Keratinocyte (primary cell): Measurements from ENCODE around the gene C7orf57. TPM values are rescaled to one million over a fixed set of nuclear protein-coding genes. Genes with fewer than 3 reads are reported as not detected.

Experiments used
- DNase-seq: peaks from one replicate; pipeline ENCODE4 v3.0.0-alpha.2; 2011; ENCODE audit warnings: low read depth, missing footprints, low spot score
- FAIRE-seq: peaks from 2 replicates; lab custom pipeline; 2011; peaks lifted over from hg19 to GRCh38; lab: Jason Lieb, UNC
- H2AFZ ChIP-seq: 2 replicates; pipeline ENCODE4 v1.6.0; 2012; ENCODE audit warnings: low read length, control low read depth, inconsistent platforms; ENCODE audit not compliant: control insufficient read depth
- H3K27ac ChIP-seq: 2 replicates; pipeline ENCODE4 v1.5.1; 2011; ENCODE audit warnings: low read length; ENCODE audit not compliant: control insufficient read depth, insufficient read depth
- H3K27me3 ChIP-seq: 3 replicates; pipeline ENCODE4 v1.6.0; 2011; ENCODE audit warnings: low read length; ENCODE audit not compliant: control insufficient read depth, insufficient read depth; ENCODE audit errors: extremely low read depth
- H3K36me3 ChIP-seq, 2 experiments: 2 replicates in 1 of 2; 3 replicates in 1 of 2; pipeline ENCODE4 v1.5.1; 2011; ENCODE audit warnings: low read length in 2 of 2, mild to moderate bottlenecking in 1 of 2; ENCODE audit not compliant: control insufficient read depth in 2 of 2, insufficient read depth in 2 of 2; ENCODE audit errors: extremely low read depth in 1 of 2
- H3K4me1 ChIP-seq: 3 replicates; pipeline ENCODE4 v1.5.1; 2011; ENCODE audit warnings: low read length; ENCODE audit not compliant: control insufficient read depth, insufficient read depth; ENCODE audit errors: extremely low read depth
- H3K4me2 ChIP-seq: 3 replicates; pipeline ENCODE4 v1.6.0; 2011; ENCODE audit warnings: low read depth, low read length; ENCODE audit not compliant: control insufficient read depth, insufficient read depth; ENCODE audit errors: extremely low read depth
- H3K4me3 ChIP-seq, 3 experiments: fragments of 200-600 bp in 1 of 3; sonication (generic) in 1 of 3; 2 replicates in 2 of 3; 3 replicates in 1 of 3; pipeline ENCODE4 v1.5.1; 2011 to 2016; ENCODE audit warnings: low read length in 3 of 3, mild to moderate bottlenecking in 3 of 3, control low read depth in 2 of 3, inconsistent platforms in 1 of 3, low read depth in 1 of 3, mixed read lengths in 1 of 3, mixed run types in 1 of 3, moderate library complexity in 1 of 3; ENCODE audit not compliant: control insufficient read depth in 2 of 3, insufficient read depth in 2 of 3; ENCODE audit errors: extremely low read depth in 1 of 3
- H3K79me2 ChIP-seq: 2 replicates; pipeline ENCODE4 v1.6.0; 2012; ENCODE audit warnings: low read length; ENCODE audit not compliant: control insufficient read depth, insufficient read depth
- H3K9ac ChIP-seq: 3 replicates; pipeline ENCODE4 v1.6.0; 2011; ENCODE audit warnings: low read length; ENCODE audit not compliant: control insufficient read depth, insufficient read depth; ENCODE audit errors: extremely low read depth
- H3K9me1 ChIP-seq: 3 replicates; pipeline ENCODE4 v1.6.0; 2011; ENCODE audit warnings: low read length; ENCODE audit not compliant: control insufficient read depth, insufficient read depth; ENCODE audit errors: extremely low read depth
- H3K9me3 ChIP-seq: 2 replicates; pipeline ENCODE4 v1.5.1; 2012; ENCODE audit warnings: low read depth, low read length; ENCODE audit not compliant: control insufficient read depth
- H4K20me1 ChIP-seq: 3 replicates; pipeline ENCODE4 v1.6.0; 2011; ENCODE audit warnings: low read length; ENCODE audit not compliant: control insufficient read depth, insufficient read depth; ENCODE audit errors: extremely low read depth
- EZH2 ChIP-seq: IDR thresholded peaks from one replicate; pipeline ENCODE4 v1.6.1; 2012; ENCODE audit warnings: inconsistent platforms, mild to moderate bottlenecking, low read length, moderate library complexity
- dilution Hi-C: fragments of 300-500 bp; cut with MboI; formaldehyde crosslinking; loops from one replicate; pipeline ENCODE4 v1.7.0; 2020; ENCODE audit warnings: low sequenced_read_pairs; ENCODE audit not compliant: extremely low pct_ligation_motif_present
- polyA plus RNA-seq, 5 experiments: library from polyadenylated mRNA; depleted of rRNA in 3 of 5; stranded (reverse) in 3 of 5; stranded (forward) in 1 of 5; unstranded in 1 of 5; fragments of >200 nt; gene quantifications; 1 replicate in 1 of 5; 2 replicates in 3 of 5; 3 replicates in 1 of 5; pipeline versions ENCODE4 v1.2.1 to v1.2.3, GENCODE V29; 2011 to 2012; ENCODE audit warnings: missing spikeins in 2 of 5, low read depth in 1 of 5, low replicate concordance in 1 of 5
- TF ChIP-seq, protein P1 (sequence below), 3 experiments: IDR thresholded peaks in 1 of 3; conservative IDR thresholded peaks in 1 of 3; optimal IDR thresholded peaks in 1 of 3; 2 replicates in 2 of 3; 3 replicates in 1 of 3; pipeline versions ENCODE3 to v1.5.1; 2011; ENCODE audit warnings: low read length in 3 of 3, mild to moderate bottlenecking in 3 of 3, moderate library complexity in 2 of 3, control low read depth in 1 of 3, inconsistent platforms in 1 of 3; ENCODE audit not compliant: insufficient read depth in 2 of 3; ENCODE audit errors: extremely low read depth in 1 of 3

The C7orf57 gene
- polyA plus RNA-seq, 1 donor (not counting 4 experiments of a cell fraction or from before 2014, with no cell fraction given): 0.60 TPM

DNA sequence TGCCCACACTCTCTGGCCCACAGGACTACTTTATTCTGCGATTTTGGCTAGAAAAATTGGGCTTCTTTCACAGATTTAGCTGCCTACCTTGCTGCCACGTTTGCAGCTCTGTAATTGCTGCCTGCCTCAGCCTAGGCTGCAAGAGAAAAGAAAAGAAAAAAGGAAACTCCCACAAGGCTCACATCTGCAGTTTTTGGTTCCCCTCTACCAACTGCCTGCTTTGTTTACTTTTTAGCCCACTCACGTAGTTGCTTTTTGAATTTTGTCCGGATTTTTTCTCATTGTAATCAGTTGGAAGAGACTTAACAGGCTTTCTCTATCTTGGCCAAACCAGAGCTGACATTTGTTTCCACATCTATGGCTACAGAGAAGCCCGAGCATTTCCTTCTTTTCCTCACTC is 30.7 kb upstream of the C7orf57 start:
- Histone ChIP-seq H3K79me2 (no peaks in the 10 kb centered on the region), H3K9ac (no peak overlapping the region), H2AFZ (no peak overlapping the region), H3K36me3 (no peaks in the 10 kb centered on the region), H3K9me1 (no peaks in the 10 kb centered on the region), H3K4me3 (no peak overlapping the region), H3K4me2 (no peak overlapping the region), H3K27ac (no peak overlapping the region), H3K9me3 (no peaks in the 10 kb centered on the region), H3K27me3 (no peaks in the 10 kb centered on the region), H4K20me1 (no peaks in the 10 kb centered on the region), H3K4me1 (peaks cover 4% of the 10 kb centered on the region)
- no peak for FAIRE-seq
- TF ChIP-seq, protein P1, sequence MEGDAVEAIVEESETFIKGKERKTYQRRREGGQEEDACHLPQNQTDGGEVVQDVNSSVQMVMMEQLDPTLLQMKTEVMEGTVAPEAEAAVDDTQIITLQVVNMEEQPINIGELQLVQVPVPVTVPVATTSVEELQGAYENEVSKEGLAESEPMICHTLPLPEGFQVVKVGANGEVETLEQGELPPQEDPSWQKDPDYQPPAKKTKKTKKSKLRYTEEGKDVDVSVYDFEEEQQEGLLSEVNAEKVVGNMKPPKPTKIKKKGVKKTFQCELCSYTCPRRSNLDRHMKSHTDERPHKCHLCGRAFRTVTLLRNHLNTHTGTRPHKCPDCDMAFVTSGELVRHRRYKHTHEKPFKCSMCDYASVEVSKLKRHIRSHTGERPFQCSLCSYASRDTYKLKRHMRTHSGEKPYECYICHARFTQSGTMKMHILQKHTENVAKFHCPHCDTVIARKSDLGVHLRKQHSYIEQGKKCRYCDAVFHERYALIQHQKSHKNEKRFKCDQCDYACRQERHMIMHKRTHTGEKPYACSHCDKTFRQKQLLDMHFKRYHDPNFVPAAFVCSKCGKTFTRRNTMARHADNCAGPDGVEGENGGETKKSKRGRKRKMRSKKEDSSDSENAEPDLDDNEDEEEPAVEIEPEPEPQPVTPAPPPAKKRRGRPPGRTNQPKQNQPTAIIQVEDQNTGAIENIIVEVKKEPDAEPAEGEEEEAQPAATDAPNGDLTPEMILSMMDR (optimal IDR thresholded peaks at IDR 0.05 in 1 of 3, IDR thresholded peaks at IDR 0.05 in 1 of 3, conservative IDR thresholded peaks at IDR 0.05 in 1 of 3; ENCODE audit: extremely low read depth in 1 of 3, insufficient read depth in 2 of 3, low read length in 3 of 3): no peak
- no peak for DNase-seq
- dilution Hi-C loops: no loop called here

GRCh38 chr7:48006866-48007265 is 28.5 kb upstream of the C7orf57 start:
- Histone ChIP-seq H3K9me1 (no peaks in the 10 kb centered on the region), H3K4me2 (no peak overlapping the region), H3K4me3 (no peak overlapping the region), H3K9me3 (no peaks in the 10 kb centered on the region), H2AFZ (no peak overlapping the region), H4K20me1 (no peaks in the 10 kb centered on the region), H3K27me3 (no peaks in the 10 kb centered on the region), H3K79me2 (no peaks in the 10 kb centered on the region), H3K4me1 (no peaks in the 10 kb centered on the region), H3K27ac (no peak overlapping the region), H3K9ac (no peak overlapping the region), H3K36me3 (no peaks in the 10 kb centered on the region)
- dilution Hi-C loops: no loop called here
- DNase-seq (no peak), FAIRE-seq (no peak)
- TF ChIP-seq, protein P1 (optimal IDR thresholded peaks at IDR 0.05 in 1 of 3, IDR thresholded peaks at IDR 0.05 in 1 of 3, conservative IDR thresholded peaks at IDR 0.05 in 1 of 3; ENCODE audit: extremely low read depth in 1 of 3, insufficient read depth in 2 of 3, low read length in 3 of 3): no peak
- no peak for TF ChIP-seq EZH2
